Measurements from ENCODE around the gene NECTIN1. TPM values are rescaled to one million over a fixed set of nuclear protein-coding genes. Genes with fewer than 3 reads are reported as not detected.

The NECTIN1 gene
- total and polyA plus RNA-seq, 2 donors (not counting 3 experiments of a cell fraction or from before 2014, with no cell fraction given), result 10.8 to 23.6 TPM

- dilution Hi-C loops (cut with MboI; ENCODE audit: extremely low pct_ligation_motif_present, low sequenced_read_pairs) (no loop called here), intact Hi-C loops (cut with micrococcal nuclease) (no loop called here)
- FAIRE-seq (no peak), DNase-seq (ENCODE audit: low read depth, low spot score) (no peak)
- no peaks in the 10 kb centered on the region for H3K79me2 ChIP-seq (ENCODE audit: control insufficient read depth, insufficient read depth, low read length)
- no peaks in the 10 kb centered on the region for H3K9me1 ChIP-seq (replicated peaks; ENCODE audit: control insufficient read depth, extremely low read depth, insufficient read depth, low read length)
- no peak overlapping the region for H3K9ac ChIP-seq (replicated peaks; ENCODE audit: extremely low read depth, insufficient read depth, low read length)
- no peak overlapping the region for H3K4me3 ChIP-seq (replicated peaks in 1 of 3; ENCODE audit: insufficient read depth in 1 of 3, low read depth in 1 of 3, low read length in 3 of 3)
- no TSS peak for BruUV-seq (replicated peaks)
- no peak overlapping the region for H3K27ac ChIP-seq (ENCODE audit: insufficient read depth, low read depth, low read length)
- H3K9me3 ChIP-seq (replicated peaks; ENCODE audit: control insufficient read depth, insufficient read depth, low read length), result no peaks in the 10 kb centered on the region
- TF ChIP-seq JUN (IDR thresholded peaks at IDR 0.05; ENCODE audit: borderline replicate concordance, insufficient read depth, insufficient read length, low read depth), result no peak
- TF ChIP-seq EZH2 (IDR thresholded peaks at IDR 0.05; ENCODE audit: borderline replicate concordance, low read depth, low read length, severe bottlenecking), result no peak
- TF ChIP-seq, protein P1, sequence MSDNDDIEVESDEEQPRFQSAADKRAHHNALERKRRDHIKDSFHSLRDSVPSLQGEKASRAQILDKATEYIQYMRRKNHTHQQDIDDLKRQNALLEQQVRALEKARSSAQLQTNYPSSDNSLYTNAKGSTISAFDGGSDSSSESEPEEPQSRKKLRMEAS (IDR thresholded peaks at IDR 0.05; ENCODE audit: insufficient read depth, insufficient read length), result no peak
- TF ChIP-seq CTCF (IDR thresholded peaks at IDR 0.05; ENCODE audit: extremely low read depth in 1 of 2, insufficient read depth in 1 of 2, low read depth in 1 of 2, low read length in 2 of 2), result no peak
- TF ChIP-seq POLR2AphosphoS5 (IDR thresholded peaks at IDR 0.05; ENCODE audit: insufficient read depth, low read depth, low read length), result no peak
- no peak for TF ChIP-seq GATA2 (IDR thresholded peaks at IDR 0.05; ENCODE audit: insufficient read depth, insufficient read length, low read depth, low read length)
- TF ChIP-seq MYC (IDR thresholded peaks at IDR 0.05; ENCODE audit: low read depth, low read length), result no peak
- TF ChIP-seq POLR2A (IDR thresholded peaks at IDR 0.05; ENCODE audit: low read depth, low read length), result no peak
- no peak for TF ChIP-seq FOS (IDR thresholded peaks at IDR 0.05; ENCODE audit: borderline replicate concordance, insufficient read depth, low read length)
- CTCF ChIA-PET, result no interaction called here
- H3K4me2 ChIP-seq (ENCODE audit: insufficient read depth, low read length), result no peak overlapping the region
- POLR2A ChIA-PET, result no interaction called here
- H3K36me3 ChIP-seq (ENCODE audit: control insufficient read depth in 2 of 2, extremely low read depth in 1 of 2, insufficient read depth in 2 of 2, low read length in 2 of 2), result no peaks in the 10 kb centered on the region
- peaks cover 14% of the 10 kb centered on the region for H3K4me1 ChIP-seq (ENCODE audit: control insufficient read depth, extremely low read depth, insufficient read depth, low read length)
- H4K20me1 ChIP-seq (replicated peaks; ENCODE audit: control insufficient read depth, extremely low read depth, insufficient read depth, low read length), result no peaks in the 10 kb centered on the region
- H2AFZ ChIP-seq (ENCODE audit: low read depth, low read length), result no peak overlapping the region
- peaks cover 0 to 13% of the 10 kb centered on the region in 2 experiments for H3K27me3 ChIP-seq (ENCODE audit: control insufficient read depth in 2 of 2, insufficient read depth in 2 of 2, low read length in 2 of 2)
Measured at GRCh38 chr11:119610836-119611426, 118.1 kb downstream of the NECTIN1 start.

All from endothelial cell of umbilical vein (primary cell).